HG03039 (cell line): ENCODE measurements around the gene LUZP2.

ENCODE experiments used
- ATAC-seq: cut with Tn5 transposase; IDR thresholded peaks from one replicate; pipeline ENCODE4 v1.9.1; 2021; ENCODE audit warnings: mild to moderate bottlenecking, moderate library complexity; ENCODE audit not compliant: unreplicated experiment

LUZP2 gene

GRCh38 chr11:24560324-24560723, 63.5 kb downstream of the LUZP2 start:
- ATAC-seq, result no peak

- no peak for ATAC-seq
These were observed 70.5 kb downstream of the LUZP2 start for GRCh38 chr11:24567380-24567779.

- no peak for ATAC-seq
These were observed 75.5 kb downstream of the LUZP2 start for GRCh38 chr11:24572376-24572775.

GRCh38 chr11:24574461-24574860, 77.6 kb downstream of the LUZP2 start:
- ATAC-seq, result no peak

- no peak for ATAC-seq
These were observed 78.5 kb downstream of the LUZP2 start for GRCh38 chr11:24575392-24575791.

GRCh38 chr11:24585192-24585591, 88.3 kb downstream of the LUZP2 start:
- no peak for ATAC-seq

- ATAC-seq, result no peak
These were observed 90.8 kb downstream of the LUZP2 start for GRCh38 chr11:24587635-24588034.

GRCh38 chr11:24588081-24588480, 91.2 kb downstream of the LUZP2 start:
- ATAC-seq, result no peak

- ATAC-seq, result no peak
These were observed 92.2 kb downstream of the LUZP2 start for GRCh38 chr11:24589064-24589463.

- no peak for ATAC-seq
These were observed 94.4 kb downstream of the LUZP2 start for GRCh38 chr11:24591283-24591682.

- ATAC-seq, result no peak
These were observed 95.5 kb downstream of the LUZP2 start for GRCh38 chr11:24592360-24592759.

GRCh38 chr11:24593332-24593731, 96.5 kb downstream of the LUZP2 start:
- ATAC-seq, result no peak

GRCh38 chr11:24594401-24594800, 97.5 kb downstream of the LUZP2 start:
- no peak for ATAC-seq

- no peak for ATAC-seq
These were observed 101.8 kb downstream of the LUZP2 start for GRCh38 chr11:24598641-24599040.

- no peak for ATAC-seq
These were observed 112.6 kb downstream of the LUZP2 start for GRCh38 chr11:24609192-24610119.

- no peak for ATAC-seq
These were observed 118.8 kb downstream of the LUZP2 start for GRCh38 chr11:24615451-24616160.

- no peak for ATAC-seq
These were observed 121.0 kb downstream of the LUZP2 start for GRCh38 chr11:24617856-24618255.

- no peak for ATAC-seq
These were observed 123.0 kb downstream of the LUZP2 start for GRCh38 chr11:24619900-24620299.

GRCh38 chr11:24622262-24622661, 125.4 kb downstream of the LUZP2 start:
- ATAC-seq, result no peak

- ATAC-seq, result no peak
These were observed 126.3 kb downstream of the LUZP2 start for GRCh38 chr11:24623121-24623520.

GRCh38 chr11:24624432-24624831, 127.6 kb downstream of the LUZP2 start:
- ATAC-seq, result no peak

GRCh38 chr11:24625975-24626374, 129.1 kb downstream of the LUZP2 start:
- no peak for ATAC-seq
